NT2/D1 (cell line): ENCODE data around the gene BICRA.
"Not testable (repeated sequence)": the region's sequence is repeated elsewhere in the genome, so short reads cannot be mapped to it uniquely, and the experiment has no call there.

Experiments used
- DNase-seq: peaks from one replicate; pipeline ENCODE4 v3.0.0-alpha.2; 2011; ENCODE audit warnings: low read depth, low spot score
- H3K27me3 ChIP-seq: 2 replicates; pipeline ENCODE4 v1.6.0; 2011; ENCODE audit warnings: mild to moderate bottlenecking; ENCODE audit not compliant: insufficient read length, insufficient read depth
- H3K36me3 ChIP-seq: 2 replicates; pipeline ENCODE4 v1.6.1; 2011; ENCODE audit warnings: mild to moderate bottlenecking, low read length, mixed read lengths; ENCODE audit not compliant: insufficient read depth, insufficient read length
- H3K4me1 ChIP-seq: 2 replicates; pipeline ENCODE4 v1.5.1; 2011; ENCODE audit not compliant: insufficient read depth, insufficient read length
- H3K4me3 ChIP-seq: 2 replicates; pipeline ENCODE4 v1.5.1; 2011; ENCODE audit warnings: low read depth; ENCODE audit not compliant: insufficient read length
- H3K9ac ChIP-seq: 2 replicates; pipeline ENCODE4 v1.6.0; 2011; ENCODE audit warnings: low read depth; ENCODE audit not compliant: insufficient read length
- H3K9me3 ChIP-seq: 2 replicates; pipeline ENCODE4 v1.5.1; 2011; ENCODE audit warnings: mild to moderate bottlenecking, low read length; ENCODE audit not compliant: insufficient read depth
- SUZ12 ChIP-seq: IDR thresholded peaks from 2 replicates; pipeline ENCODE4 v1.6.1; 2011; ENCODE audit not compliant: insufficient read length, insufficient read depth; ENCODE audit errors: extremely low read depth
- YY1 ChIP-seq: IDR thresholded peaks from 2 replicates; pipeline ENCODE4 v1.6.1; 2011; ENCODE audit not compliant: insufficient read length, insufficient read depth
- ZNF274 ChIP-seq: IDR thresholded peaks from 2 replicates; pipeline ENCODE4 v1.6.1; 2011; ENCODE audit warnings: mild to moderate bottlenecking, low read depth, low read length

The BICRA gene

DNA sequence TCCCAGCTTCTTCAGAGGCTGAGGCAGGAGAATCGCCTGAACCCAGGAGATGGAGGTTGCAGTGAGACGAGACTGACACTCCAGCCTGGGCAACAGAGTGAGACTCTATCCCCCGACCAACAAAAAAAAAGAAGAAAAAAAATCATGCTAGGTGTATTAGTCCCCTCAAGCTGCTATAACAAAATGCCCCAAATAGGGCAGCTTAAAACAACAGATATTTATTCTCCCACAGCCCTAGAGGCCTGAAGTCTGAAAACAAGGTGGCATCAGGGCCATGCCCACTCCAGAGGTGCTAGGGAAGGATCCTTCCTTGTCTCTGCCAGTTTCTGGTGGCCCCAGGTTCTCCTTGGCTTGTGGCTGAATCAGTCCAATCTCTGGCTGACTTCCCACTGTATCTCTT is 95.7 kb downstream of the BICRA start:
- H3K36me3 ChIP-seq: peaks cover 31% of the 10 kb centered on the region
- H3K27me3 ChIP-seq: no peaks in the 10 kb centered on the region
- H3K9ac ChIP-seq: no peak overlapping the region
- H3K4me3 ChIP-seq: no peak overlapping the region
- no peaks in the 10 kb centered on the region for H3K4me1 ChIP-seq
- TF ChIP-seq SUZ12 (no peak), YY1 (no peak), ZNF274 (no peak)
- DNase-seq: no peak
- H3K9me3 ChIP-seq: no peaks in the 10 kb centered on the region

DNA sequence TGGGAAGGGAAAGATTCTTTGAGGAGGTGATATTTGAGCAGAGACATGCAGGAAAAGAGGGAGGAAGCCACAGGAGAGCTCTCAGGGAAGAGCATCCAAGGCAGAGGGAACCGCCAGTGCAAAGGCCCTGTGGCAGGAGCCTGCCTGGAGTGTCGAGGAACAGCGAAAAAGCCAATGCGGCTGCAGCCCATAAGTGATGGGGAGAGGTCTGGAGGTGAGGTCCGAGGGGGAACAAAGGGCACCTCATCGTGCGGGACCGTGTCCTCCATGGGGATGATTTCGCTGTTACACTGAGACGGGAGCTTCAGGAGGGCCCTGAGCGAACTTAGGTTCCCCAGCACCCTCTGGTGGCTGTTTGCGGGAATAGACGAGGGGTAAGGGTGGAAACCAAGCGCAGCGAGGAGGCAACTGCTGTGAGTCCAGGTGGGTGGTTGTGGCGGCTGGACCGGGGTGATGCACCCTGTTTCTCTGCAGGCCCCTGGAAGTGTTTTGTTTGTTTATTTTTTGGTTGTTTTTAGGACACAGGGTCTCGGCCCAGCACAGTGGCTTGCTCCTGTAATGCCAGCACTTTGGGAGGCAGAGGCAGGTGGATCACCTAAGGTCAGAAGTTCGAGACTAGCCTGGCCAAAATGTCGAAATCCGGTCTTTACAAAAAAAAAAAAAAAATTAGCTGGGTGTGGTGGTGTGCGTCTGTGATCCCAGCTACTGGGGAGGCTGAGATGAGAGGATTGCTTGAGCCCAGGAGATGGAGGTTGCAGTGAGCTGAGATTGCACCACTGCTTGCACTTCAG is 98.4 kb downstream of the BICRA start:
- H3K36me3 ChIP-seq: peaks cover 16% of the 10 kb centered on the region
- no peaks in the 10 kb centered on the region for H3K9me3 ChIP-seq
- no peaks in the 10 kb centered on the region for H3K4me1 ChIP-seq
- H3K9ac ChIP-seq: no peak overlapping the region
- no peak for TF ChIP-seq YY1
- no peak for TF ChIP-seq ZNF274
- TF ChIP-seq SUZ12: no peak
- H3K4me3 ChIP-seq: no peak overlapping the region
- peak; percentile 60 for DNase-seq
- no peaks in the 10 kb centered on the region for H3K27me3 ChIP-seq

- Histone ChIP-seq H3K27me3 (no peaks in the 10 kb centered on the region), H3K4me1 (no peaks in the 10 kb centered on the region), H3K36me3 (peaks cover 11% of the 10 kb centered on the region), H3K9me3 (peaks cover 7% of the 10 kb centered on the region; the same call in 1 of the 2 replicates), H3K9ac (no peak overlapping the region), H3K4me3 (no peak overlapping the region)
- TF ChIP-seq SUZ12: no peak
- DNase-seq: no peak
Observed at GRCh38 chr19:47711652-47712242, 102.8 kb downstream of the BICRA start.

GRCh38 chr19:47713046-47714021 is 104.4 kb downstream of the BICRA start, which contains the start of gene EHD2:
Gene EHD2, plus strand, starts transcription at chr19:47713422. Its CDS starts 3,191 bp downstream, at chr19:47716613.
- Histone ChIP-seq H3K27me3 (no peaks in the 10 kb centered on the region), H3K4me3 (peak within 1 kb of the TSS; percentile 75), H3K9ac (peak within 1 kb of the TSS; percentile 85), H3K9me3 (peaks cover 7% of the 10 kb centered on the region; the same call in 1 of the 2 replicates), H3K4me1 (no peaks in the 10 kb centered on the region), H3K36me3 (peaks cover 21% of the 10 kb centered on the region)
- DNase-seq: no peak
- TF ChIP-seq SUZ12: no peak
- TF ChIP-seq ZNF274: no peak
- no peak for TF ChIP-seq YY1

DNA sequence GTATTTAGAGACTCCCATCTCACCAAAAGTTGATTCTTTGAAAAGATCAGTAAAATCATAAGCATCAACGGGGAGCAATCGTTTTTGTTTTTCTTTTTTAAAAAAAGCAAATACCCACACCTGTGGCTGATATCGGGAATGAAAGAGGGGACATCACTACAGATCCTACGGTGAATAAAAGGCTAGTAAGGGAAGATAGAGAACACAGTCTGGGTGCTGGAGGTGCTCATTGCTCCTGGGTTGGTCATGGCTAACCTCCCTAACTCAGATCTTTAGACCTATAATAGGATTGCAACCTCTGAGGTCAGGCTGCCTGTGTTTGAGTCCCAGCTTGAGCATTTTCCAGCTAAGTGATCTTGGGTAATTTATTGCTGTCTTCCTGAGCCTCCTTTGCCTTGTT is 105.4 kb downstream of the BICRA start:
- H3K27me3 ChIP-seq: no peaks in the 10 kb centered on the region
- H3K4me3 ChIP-seq: peak overlapping the region; percentile 75
- no peaks in the 10 kb centered on the region for H3K4me1 ChIP-seq
- TF ChIP-seq YY1: no peak
- no peak for TF ChIP-seq SUZ12
- no peak for TF ChIP-seq ZNF274
- H3K9me3 ChIP-seq: peaks cover 7% of the 10 kb centered on the region; the same call in 1 of the 2 replicates
- no peak overlapping the region for H3K9ac ChIP-seq
- H3K36me3 ChIP-seq: peaks cover 22% of the 10 kb centered on the region
- DNase-seq: no peak

DNA sequence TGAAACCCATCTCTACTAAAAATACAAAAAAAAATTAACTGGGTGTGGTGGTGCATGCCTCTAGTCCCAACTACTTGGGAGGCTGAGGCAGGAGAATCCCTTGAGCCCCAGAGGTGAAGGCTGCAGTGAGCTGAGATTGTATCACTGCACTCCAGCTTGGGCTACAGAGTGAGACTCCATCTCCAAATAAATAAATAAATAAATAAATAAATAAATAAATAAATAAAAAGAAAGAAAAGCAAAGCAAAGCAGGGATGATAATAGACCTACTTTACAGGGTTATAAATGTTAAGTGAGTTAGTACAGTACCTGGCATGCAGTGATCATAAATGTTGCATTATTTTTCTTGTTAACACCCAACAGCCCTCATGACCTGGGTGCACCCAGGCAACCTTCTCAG is 105.9 kb downstream of the BICRA start:
- H3K27me3 ChIP-seq, H3K4me3 ChIP-seq, H3K4me1 ChIP-seq, H3K9me3 ChIP-seq, DNase-seq, H3K9ac ChIP-seq: not testable (repeated sequence)
- peaks cover 22% of the 10 kb centered on the region for H3K36me3 ChIP-seq

- Histone ChIP-seq H3K4me1 (no peaks in the 10 kb centered on the region), H3K9ac (no peak overlapping the region), H3K4me3 (no peak overlapping the region), H3K9me3 (peaks cover 7% of the 10 kb centered on the region; the same call in 1 of the 2 replicates), H3K36me3 (peaks cover 31% of the 10 kb centered on the region), H3K27me3 (no peaks in the 10 kb centered on the region)
- TF ChIP-seq ZNF274: no peak
- TF ChIP-seq SUZ12: no peak
- no peak for TF ChIP-seq YY1
- DNase-seq: no peak
Observed at GRCh38 chr19:47716270-47716937, 107.5 kb downstream of the BICRA start.

DNA sequence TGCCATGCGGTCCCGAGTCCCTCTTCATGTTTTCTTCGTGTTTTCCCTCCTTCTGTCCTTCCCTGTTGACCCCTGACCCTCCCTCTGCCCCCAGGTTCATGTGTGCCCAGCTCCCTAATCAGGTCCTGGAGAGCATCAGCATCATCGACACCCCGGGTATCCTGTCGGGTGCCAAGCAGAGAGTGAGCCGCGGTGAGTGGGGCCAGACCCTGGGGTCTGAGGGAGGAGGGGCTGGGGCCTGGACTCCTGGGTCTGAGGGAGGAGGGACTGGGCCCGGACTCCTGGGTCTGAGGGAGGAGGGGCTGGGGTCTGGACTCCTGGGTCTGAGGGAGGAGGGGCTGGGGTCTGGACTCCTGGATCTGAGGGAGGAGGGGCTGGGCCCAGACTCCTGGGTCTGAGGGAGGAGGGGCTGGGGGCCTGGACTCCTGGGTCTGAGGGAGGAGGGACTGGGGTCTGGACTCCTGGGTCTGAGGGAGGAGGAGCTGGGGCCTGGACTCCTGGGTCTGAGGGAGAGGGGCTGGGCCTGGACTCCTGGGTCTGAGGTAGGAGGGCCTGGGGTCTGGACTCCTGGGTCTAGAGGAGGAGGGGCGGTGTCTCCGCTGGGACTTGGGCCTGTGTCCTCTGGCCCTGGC is 109.6 kb downstream of the BICRA start:
- Histone ChIP-seq H3K9ac (peak overlapping the region; percentile 76), H3K36me3 (peaks cover 31% of the 10 kb centered on the region)
- H3K4me3 ChIP-seq, DNase-seq, H3K9me3 ChIP-seq, H3K4me1 ChIP-seq, H3K27me3 ChIP-seq: not testable (repeated sequence)
